GM19324 (cell line): ENCODE measurements around the gene DDOST.

ENCODE experiments used
- ATAC-seq: cut with Tn5 transposase; IDR thresholded peaks from one replicate; pipeline ENCODE4 v1.9.1; 2021; ENCODE audit warnings: mild to moderate bottlenecking, moderate library complexity; ENCODE audit not compliant: unreplicated experiment, low FRiP score

Gene DDOST

GRCh38 chr1:20661207-20662109 lies at the start of gene DDOST:
DDOST (minus strand) TSS chr1:20661369; CDS start chr1:20661350, 19 bp downstream.
- ATAC-seq = peak; percentile 96

DNA sequence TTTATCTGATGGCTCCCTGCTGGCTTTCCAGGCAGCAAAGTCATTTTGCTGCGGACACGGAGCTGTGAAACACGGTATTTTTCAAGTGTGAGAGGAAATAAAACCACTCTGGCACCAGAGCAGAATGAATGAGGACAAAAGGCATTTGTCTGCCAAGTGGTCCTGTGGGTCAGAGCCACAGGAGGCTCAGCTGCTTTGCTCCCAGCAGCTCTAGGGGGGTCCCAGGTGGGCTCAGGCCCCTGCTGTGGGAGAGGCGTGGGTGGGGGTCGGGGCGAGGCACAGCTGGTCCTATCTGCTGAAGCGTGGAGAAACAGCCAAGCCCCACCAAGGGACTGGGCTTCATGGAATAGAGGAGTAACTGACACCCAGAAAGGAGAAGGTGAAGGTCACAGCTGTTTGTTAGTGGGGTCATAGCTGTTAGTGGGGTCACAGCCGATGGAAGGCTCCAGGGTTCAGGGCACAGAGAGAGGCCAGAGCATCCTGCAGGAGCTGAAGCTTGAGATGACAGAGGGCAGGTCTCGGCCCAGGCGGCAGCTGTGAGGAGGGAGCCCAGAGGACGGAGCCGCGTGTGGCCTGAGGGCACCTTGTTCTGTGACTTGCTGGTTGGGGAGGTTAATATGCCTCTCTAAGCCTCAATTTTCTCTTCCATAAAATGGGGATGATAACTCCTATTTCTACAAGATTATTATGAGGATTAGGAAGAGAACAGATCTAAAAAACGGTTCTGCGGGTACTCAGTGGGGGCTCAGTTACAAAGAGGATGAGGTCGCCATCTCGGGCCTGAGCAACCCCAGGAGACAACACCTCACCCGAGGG lies 49.5 kb upstream of the DDOST start:
- ATAC-seq = no peak

GRCh38 chr1:20709868-20710267 lies 48.7 kb upstream of the DDOST start:
- ATAC-seq = no peak

DNA sequence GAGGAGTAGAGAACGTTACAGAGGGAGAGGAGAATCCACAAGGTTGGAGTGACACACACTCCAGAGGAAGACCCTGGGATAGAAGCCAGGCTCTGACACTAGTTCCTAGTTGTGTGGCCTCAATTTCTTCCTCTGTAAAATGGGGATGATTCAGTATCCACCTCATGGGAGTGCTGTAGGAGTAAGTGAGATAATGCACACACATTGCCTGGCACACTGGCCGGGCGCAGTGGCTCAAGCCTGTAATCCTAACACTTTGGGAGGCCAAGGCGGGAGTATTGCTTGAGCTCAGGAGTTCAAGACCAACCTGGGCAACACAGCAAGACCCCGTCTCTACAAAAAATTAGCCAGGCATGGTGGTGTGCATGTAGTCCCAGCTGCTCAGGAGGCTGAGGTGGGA lies 47.7 kb upstream of the DDOST start:
- ATAC-seq = no peak

- ATAC-seq = no peak
These were observed 46.9 kb upstream of the DDOST start for GRCh38 chr1:20708057-20708456.

GRCh38 chr1:20706841-20707240 lies 45.7 kb upstream of the DDOST start:
- no peak for ATAC-seq

GRCh38 chr1:20705203-20705755 lies 44.1 kb upstream of the DDOST start:
- ATAC-seq = no peak

- ATAC-seq = no peak
These were observed 43.4 kb upstream of the DDOST start for GRCh38 chr1:20704390-20705202.

- no peak for ATAC-seq
These were observed 42.1 kb upstream of the DDOST start for GRCh38 chr1:20703124-20703756.

- ATAC-seq = no peak
These were observed 41.2 kb upstream of the DDOST start for GRCh38 chr1:20702416-20702815.

DNA sequence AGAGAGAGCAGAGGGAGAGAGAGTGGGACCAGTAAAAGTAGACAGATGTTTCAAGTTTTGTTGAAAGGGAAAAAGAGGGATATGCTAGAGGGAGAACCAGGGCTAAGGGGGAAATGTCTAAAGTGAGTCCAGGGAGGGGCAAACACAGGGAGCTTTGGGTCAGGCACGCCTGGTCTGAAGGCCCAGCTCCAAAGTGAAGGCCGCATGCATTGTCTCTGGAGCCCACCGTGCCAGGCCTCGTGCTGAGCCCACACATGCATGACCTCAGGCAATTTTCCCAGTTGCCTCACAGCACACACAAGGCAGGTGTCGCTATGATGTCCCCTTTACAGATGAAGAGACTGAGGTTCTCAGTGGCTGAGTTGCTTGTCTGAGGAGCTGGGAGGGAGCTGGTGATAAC lies 40.7 kb upstream of the DDOST start:
- ATAC-seq = no peak

- no peak for ATAC-seq
These were observed 40.3 kb upstream of the DDOST start for GRCh38 chr1:20701446-20701845.

- no peak for ATAC-seq
These were observed 39.6 kb upstream of the DDOST start for GRCh38 chr1:20700636-20701215.

GRCh38 chr1:20699558-20699957 lies 38.4 kb upstream of the DDOST start:
- no peak for ATAC-seq

GRCh38 chr1:20698195-20698910 lies 37.2 kb upstream of the DDOST start:
- no peak for ATAC-seq

- no peak for ATAC-seq
These were observed 36.4 kb upstream of the DDOST start for GRCh38 chr1:20697563-20697962.

DNA sequence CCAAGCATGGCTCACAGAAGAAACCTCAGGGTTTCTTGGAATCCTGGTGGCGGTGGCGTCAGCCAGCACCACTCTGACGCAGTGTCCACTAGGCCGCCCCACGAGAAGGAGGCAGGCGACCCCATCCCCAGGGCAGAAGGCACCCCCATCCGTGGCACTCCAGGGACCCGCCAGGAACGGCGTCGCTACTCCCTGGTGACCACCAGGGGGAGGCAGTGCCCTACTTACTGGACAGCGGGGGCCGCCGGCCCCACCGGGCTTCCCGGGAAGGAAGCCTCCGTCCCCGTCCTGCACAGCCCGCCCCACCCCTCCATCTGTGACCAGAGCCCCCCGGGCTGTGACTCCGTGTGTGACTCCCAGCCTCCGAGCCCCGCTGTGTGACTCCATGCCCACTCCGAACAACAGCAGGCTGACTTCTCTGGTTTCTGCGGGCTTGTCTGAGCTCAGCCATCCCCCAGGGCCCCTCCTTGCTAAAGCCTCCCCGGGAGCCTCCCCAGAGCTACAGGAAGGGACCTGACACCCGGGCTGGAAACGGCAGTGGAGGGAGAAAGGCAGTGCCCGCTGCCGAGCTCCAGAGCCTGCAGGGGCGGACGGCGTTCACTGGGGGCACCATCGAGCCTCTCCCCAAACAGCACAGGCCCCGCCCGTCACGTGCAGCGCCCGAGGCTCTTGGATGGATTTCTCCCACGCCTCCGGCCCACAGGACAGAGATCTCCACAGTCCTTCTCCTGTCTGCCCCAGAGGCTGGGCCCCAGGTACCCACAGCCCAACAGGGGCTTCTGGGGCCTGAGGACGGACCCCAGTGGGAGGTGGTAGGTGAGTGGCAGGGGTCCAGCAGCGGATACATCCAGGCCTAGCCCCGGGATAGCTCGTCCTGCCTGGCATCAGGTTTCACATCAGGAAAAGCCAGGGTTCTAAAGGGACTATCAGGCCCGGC lies 35.5 kb upstream of the DDOST start:
- peak; percentile 65 for ATAC-seq

GRCh38 chr1:20695515-20695914 lies 34.3 kb upstream of the DDOST start:
- ATAC-seq = no peak
